Kidney (tissue), 14 donors: Measurements from ENCODE around the gene SLC66A1. TPM values are rescaled to one million over a fixed set of nuclear protein-coding genes. Genes with fewer than 3 reads are reported as not detected.
A peak's percentile ranks its signal among the peaks of the same experiment; 100 is the strongest.

Experiments
- DNase-seq, 5 donors: peaks; one replicate each; pipeline ENCODE4 v3.0.0-alpha.2; 2013 to 2020
- FAIRE-seq: peaks from 2 replicates; lab custom pipeline; 2012; peaks lifted over from hg19 to GRCh38; lab: Jason Lieb, UNC
- H3K27ac ChIP-seq, 2 donors: one replicate each; pipeline ENCODE4 v1.7.0; 2013; ENCODE audit warnings: low read depth in 2 of 2, low read length in 2 of 2, inconsistent platforms in 1 of 2
- H3K27me3 ChIP-seq: one replicate; pipeline ENCODE4 v1.7.1; 2013; ENCODE audit warnings: low read length, inconsistent platforms; ENCODE audit not compliant: control insufficient read depth, insufficient read depth
- H3K36me3 ChIP-seq, 3 donors: one replicate each; pipeline versions ENCODE4 v1.7.0 to v1.7.1; 2013; ENCODE audit warnings: low read length in 3 of 3, control low read depth in 1 of 3, inconsistent platforms in 1 of 3; ENCODE audit not compliant: insufficient read depth in 3 of 3, control insufficient read depth in 2 of 3
- H3K4me1 ChIP-seq, 3 donors: one replicate each; pipeline versions ENCODE4 v1.7.0 to v1.7.1; 2013; ENCODE audit warnings: low read length in 3 of 3, inconsistent platforms in 1 of 3, low read depth in 1 of 3; ENCODE audit not compliant: control insufficient read depth in 2 of 3, insufficient read depth in 2 of 3
- H3K4me3 ChIP-seq, 3 donors: one replicate each; pipeline versions ENCODE4 v1.7.0 to v1.8.1; 2013; ENCODE audit warnings: low read length in 3 of 3, control low read depth in 1 of 3, inconsistent platforms in 1 of 3
- H3K9ac ChIP-seq, 3 donors: one replicate each; pipeline versions ENCODE4 v1.7.0 to v1.7.1; 2013; ENCODE audit warnings: low read length in 3 of 3, control low read depth in 1 of 3, inconsistent platforms in 1 of 3
- H3K9me3 ChIP-seq, 3 donors: one replicate each; pipeline versions ENCODE4 v1.7.0 to v1.7.1; 2013; ENCODE audit warnings: low read length in 3 of 3, control low read depth in 1 of 3, inconsistent platforms in 1 of 3; ENCODE audit not compliant: control insufficient read depth in 2 of 3, insufficient read depth in 1 of 3
- intact Hi-C: fragments of 100-400 bp; cut with DNase I; formaldehyde crosslinking; loops from one replicate; pipeline ENCODE4 v1.11.1; 2022
- polyA plus RNA-seq: library from polyadenylated mRNA; stranded (reverse); fragments of 350-450 nt; fragmentation: Illumina TruSeq; extraction: RNeasy Lipid Tissue Mini Kit (QIAGEN cat#74804); gene quantifications from one replicate; pipeline ENCODE4 v1.2.3, GENCODE V29; 2014; ENCODE audit warnings: low read depth, low replicate concordance; ENCODE audit not compliant: insufficient read depth
- total RNA-seq: library from RNA; stranded (reverse); fragmentation: NEBNext Ultra II Directional; extraction: Animal tissue kit (Norgen Biotek cat#: 25700); gene quantifications from one replicate; pipeline ENCODE4 v1.2.1, GENCODE V29; 2021
- TF ChIP-seq, protein P1 (sequence below): IDR thresholded peaks from 3 replicates; pipeline ENCODE4 v1.5.1; 2012; ENCODE audit warnings: mild to moderate bottlenecking, moderate library complexity, borderline replicate concordance; ENCODE audit not compliant: insufficient read depth; ENCODE audit errors: extremely low read depth
- donor health status: control.
- donor health status: control.
- donor health status: control.
- donor health status: control.
- donor health status: control.
- donor health status: DM: yes; HTN: yes; CAD: no.
- donor health status: Normal renal cell carcinoma (clear cell type).

The SLC66A1 gene
- total and polyA plus RNA-seq, 2 donors from 2014 or later = 12.2 to 14.7 TPM

GRCh38 chr1:19325958-19326747 lies 14.0 kb downstream of the SLC66A1 start:
- no peak overlapping the region for H3K4me3 ChIP-seq
- H3K4me1 ChIP-seq = no peaks in the 10 kb centered on the region
- TF ChIP-seq, protein P1, sequence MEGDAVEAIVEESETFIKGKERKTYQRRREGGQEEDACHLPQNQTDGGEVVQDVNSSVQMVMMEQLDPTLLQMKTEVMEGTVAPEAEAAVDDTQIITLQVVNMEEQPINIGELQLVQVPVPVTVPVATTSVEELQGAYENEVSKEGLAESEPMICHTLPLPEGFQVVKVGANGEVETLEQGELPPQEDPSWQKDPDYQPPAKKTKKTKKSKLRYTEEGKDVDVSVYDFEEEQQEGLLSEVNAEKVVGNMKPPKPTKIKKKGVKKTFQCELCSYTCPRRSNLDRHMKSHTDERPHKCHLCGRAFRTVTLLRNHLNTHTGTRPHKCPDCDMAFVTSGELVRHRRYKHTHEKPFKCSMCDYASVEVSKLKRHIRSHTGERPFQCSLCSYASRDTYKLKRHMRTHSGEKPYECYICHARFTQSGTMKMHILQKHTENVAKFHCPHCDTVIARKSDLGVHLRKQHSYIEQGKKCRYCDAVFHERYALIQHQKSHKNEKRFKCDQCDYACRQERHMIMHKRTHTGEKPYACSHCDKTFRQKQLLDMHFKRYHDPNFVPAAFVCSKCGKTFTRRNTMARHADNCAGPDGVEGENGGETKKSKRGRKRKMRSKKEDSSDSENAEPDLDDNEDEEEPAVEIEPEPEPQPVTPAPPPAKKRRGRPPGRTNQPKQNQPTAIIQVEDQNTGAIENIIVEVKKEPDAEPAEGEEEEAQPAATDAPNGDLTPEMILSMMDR = no peak
- DNase-seq = peak in 1 of 5 donors; percentile 74
- H3K9me3 ChIP-seq = no peaks in the 10 kb centered on the region
- H3K9ac ChIP-seq = no peak overlapping the region
- no peak overlapping the region for H3K27ac ChIP-seq
- no peaks in the 10 kb centered on the region for H3K27me3 ChIP-seq
- peaks cover 3 to 17% (median 15%) of the 10 kb centered on the region in 3 donors for H3K36me3 ChIP-seq
- intact Hi-C loops = no loop called here
- FAIRE-seq = no peak

DNA sequence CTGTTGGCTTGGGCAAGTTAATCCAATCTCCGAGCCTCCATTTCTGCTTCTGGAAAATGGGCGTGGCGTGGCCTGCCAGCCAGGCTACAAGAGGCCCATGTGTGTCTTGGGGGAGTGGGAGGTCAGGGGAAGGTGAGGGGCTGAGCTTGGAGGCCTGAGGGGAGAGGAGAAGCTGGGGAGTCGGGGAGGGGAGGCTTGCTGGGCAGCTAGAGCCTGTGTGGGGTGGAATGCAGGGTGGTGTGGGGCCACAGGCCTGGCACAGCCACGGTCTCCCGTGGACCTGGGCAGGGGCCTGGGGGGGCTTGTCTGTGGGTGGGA lies 14.6 kb downstream of the SLC66A1 start:
- Histone ChIP-seq H3K36me3 (peaks cover 3 to 17% (median 15%) of the 10 kb centered on the region in 3 donors), H3K4me1 (no peaks in the 10 kb centered on the region), H3K9ac (no peak overlapping the region), H3K27ac (no peak overlapping the region), H3K27me3 (no peaks in the 10 kb centered on the region), H3K4me3 (no peak overlapping the region), H3K9me3 (no peaks in the 10 kb centered on the region)
- intact Hi-C loops = no loop called here
- DNase-seq = no peak
- TF ChIP-seq, protein P1 = no peak
- no peak for FAIRE-seq

DNA sequence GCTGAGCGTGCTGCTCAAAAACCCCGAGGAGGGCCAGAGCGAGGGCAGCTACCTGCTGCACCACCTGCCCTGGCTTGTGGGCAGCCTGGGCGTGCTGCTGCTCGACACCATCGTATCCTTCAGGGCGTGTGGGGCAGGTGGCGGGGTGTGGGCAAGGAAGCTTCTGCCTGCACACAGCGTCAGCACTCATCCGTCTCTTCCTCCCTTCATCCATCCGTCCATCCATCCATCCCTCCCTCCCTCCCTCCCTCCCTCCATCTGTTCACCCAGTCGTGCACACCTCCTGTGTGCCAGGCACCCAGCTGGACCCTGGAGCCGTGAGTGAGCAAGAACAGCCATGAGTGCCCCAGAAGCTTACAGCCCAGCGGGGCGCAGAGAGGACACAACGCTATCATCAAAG lies 15.2 kb downstream of the SLC66A1 start:
- Histone ChIP-seq H3K4me3 (no peak overlapping the region), H3K27ac (no peak overlapping the region), H3K27me3 (no peaks in the 10 kb centered on the region), H3K9ac (no peak overlapping the region), H3K9me3 (no peaks in the 10 kb centered on the region), H3K36me3 (peaks cover 3 to 17% (median 15%) of the 10 kb centered on the region in 3 donors), H3K4me1 (no peaks in the 10 kb centered on the region)
- FAIRE-seq = no peak
- no peak for DNase-seq
- intact Hi-C loops = no loop called here
- TF ChIP-seq, protein P1 = no peak
